Astrocyte of the cerebellum (primary cell): ENCODE data around the gene ZNF469.
A peak's percentile ranks its signal among the peaks of the same experiment; 100 is the strongest.

Experiments
- DNase-seq: peaks from one replicate; pipeline ENCODE4 v3.0.0-alpha.2; 2011; ENCODE audit warnings: low read depth
- H3K4me3 ChIP-seq: 2 replicates; pipeline ENCODE4 v1.5.1; 2011; ENCODE audit warnings: mild to moderate bottlenecking, low read depth, low read length, moderate library complexity
- CTCF ChIP-seq: IDR thresholded peaks from 2 replicates; pipeline ENCODE4 v1.5.1; 2012; ENCODE audit warnings: low read length, low read depth, moderate library complexity, mild to moderate bottlenecking; ENCODE audit errors: missing control alignments
- in situ Hi-C: cut with HindIII; loops from 2 replicates; pipeline ENCODE4 v1.10.0; 2017; ENCODE audit warnings: low sequenced_read_pairs

The ZNF469 gene

GRCh38 chr16:88387941-88388627 lies 5.3 kb downstream of the ZNF469 start:
- in situ Hi-C loops: no loop called here
- peak; percentile 10 for TF ChIP-seq CTCF
- H3K4me3 ChIP-seq: no peak overlapping the region
- DNase-seq: no peak

- no peak for TF ChIP-seq CTCF
- H3K4me3 ChIP-seq: no peak overlapping the region
- in situ Hi-C loops: no loop called here
- no peak for DNase-seq
Observed at GRCh38 chr16:88389191-88389590, 6.4 kb downstream of the ZNF469 start.

- no peak overlapping the region for H3K4me3 ChIP-seq
- in situ Hi-C loops: no loop called here
- TF ChIP-seq CTCF: no peak
- no peak for DNase-seq
Observed at GRCh38 chr16:88389621-88390160, 6.9 kb downstream of the ZNF469 start.

- no peak overlapping the region for H3K4me3 ChIP-seq
- in situ Hi-C loops: no loop called here
- DNase-seq: no peak
- TF ChIP-seq CTCF: no peak
Observed at GRCh38 chr16:88390265-88390664, 7.5 kb downstream of the ZNF469 start.

- in situ Hi-C loops: no loop called here
- no peak overlapping the region for H3K4me3 ChIP-seq
- TF ChIP-seq CTCF: no peak
- DNase-seq: no peak
Observed at GRCh38 chr16:88390735-88391134, 8.0 kb downstream of the ZNF469 start.

GRCh38 chr16:88391144-88391850 lies 8.5 kb downstream of the ZNF469 start:
- no peak for DNase-seq
- no peak overlapping the region for H3K4me3 ChIP-seq
- no peak for TF ChIP-seq CTCF
- in situ Hi-C loops: no loop called here
